Gastroesophageal sphincter (tissue), 3 donors: ENCODE results near the gene RAB12.

Source experiments
- CTCF ChIP-seq, 4 experiments: fragments of 200-600 bp in 2 of 4; fragments of 450-650 bp in 2 of 4; sonication (generic) in 1 of 4; IDR thresholded peaks; one replicate each; pipeline ENCODE4 v1.5.1; 2017 to 2019; ENCODE audit warnings: antibody characterized with exemption in 4 of 4, mild to moderate bottlenecking in 2 of 4, moderate library complexity in 2 of 4
- EP300 ChIP-seq: sonication (generic); formaldehyde crosslinking; IDR thresholded peaks from one replicate; pipeline ENCODE4 v1.6.1; 2017; ENCODE audit warnings: antibody characterized with exemption, mild to moderate bottlenecking
- POLR2A ChIP-seq, 2 donors: fragments of 450-650 bp; IDR thresholded peaks; one replicate each; pipeline ENCODE4 v1.6.1; 2017; ENCODE audit warnings: antibody characterized with exemption in 2 of 2, mild to moderate bottlenecking in 2 of 2, moderate library complexity in 1 of 2
- POLR2AphosphoS5 ChIP-seq: sonication (generic); formaldehyde crosslinking; IDR thresholded peaks from one replicate; pipeline ENCODE4 v1.6.1; 2017; ENCODE audit warnings: antibody characterized with exemption

- TF ChIP-seq CTCF (IDR thresholded peaks at IDR 0.05) (no peak), POLR2AphosphoS5 (no peak), EP300 (no peak), POLR2A (IDR thresholded peaks at IDR 0.05) (no peak)
Observed at GRCh38 chr18:8686611-8687010, 77.4 kb downstream of the RAB12 start.
